Renal cortical epithelial cell (primary cell): ENCODE measurements around the gene ABL1. TPM values are rescaled to one million over a fixed set of nuclear protein-coding genes. Genes with fewer than 3 reads are reported as not detected.

Experiments
- DNase-seq: peaks from one replicate; pipeline ENCODE4 v3.0.0-alpha.2; 2011; ENCODE audit warnings: low read depth
- total RNA-seq: library from RNA; depleted of rRNA; stranded (reverse); fragments of >200 nt; gene quantifications from 2 replicates; pipeline ENCODE4 v1.2.3, GENCODE V29; 2014

The ABL1 gene
- total RNA-seq, 1 donor from 2014 or later = 94.1 TPM

- DNase-seq = no peak
Observed at GRCh38 chr9:130872093-130872492, 37.0 kb downstream of the ABL1 start.

GRCh38 chr9:130872508-130872907, 37.5 kb downstream of the ABL1 start:
- DNase-seq = no peak

- DNase-seq = no peak
Observed at GRCh38 chr9:130872912-130873503, 38.0 kb downstream of the ABL1 start.

GRCh38 chr9:130873966-130874365, 38.9 kb downstream of the ABL1 start:
- DNase-seq = no peak

- DNase-seq = no peak
Observed at GRCh38 chr9:130874783-130875182, 39.7 kb downstream of the ABL1 start.

- DNase-seq = no peak
Observed at GRCh38 chr9:130877300-130877699, 42.2 kb downstream of the ABL1 start.

GRCh38 chr9:130878295-130878694, 43.2 kb downstream of the ABL1 start:
- DNase-seq = no peak

- no peak for DNase-seq
Observed at GRCh38 chr9:130879863-130880411, 44.9 kb downstream of the ABL1 start.

- no peak for DNase-seq
Observed at GRCh38 chr9:130880599-130881220, 45.7 kb downstream of the ABL1 start.

- DNase-seq = no peak
Observed at GRCh38 chr9:130881516-130881915, 46.5 kb downstream of the ABL1 start.

GRCh38 chr9:130882696-130883225, 47.7 kb downstream of the ABL1 start:
- DNase-seq = no peak

- DNase-seq = no peak
Observed at GRCh38 chr9:130883479-130883878, 48.4 kb downstream of the ABL1 start.

- DNase-seq = no peak
Observed at GRCh38 chr9:130884111-130884531, 49.1 kb downstream of the ABL1 start.

- DNase-seq = no peak
Observed at GRCh38 chr9:130884542-130885483, 49.8 kb downstream of the ABL1 start.

GRCh38 chr9:130885484-130886375, 50.7 kb downstream of the ABL1 start:
- DNase-seq = no peak

- no peak for DNase-seq
Observed at GRCh38 chr9:130886981-130887380, 51.9 kb downstream of the ABL1 start.

GRCh38 chr9:130887494-130888144, 52.6 kb downstream of the ABL1 start:
- no peak for DNase-seq

- DNase-seq = no peak
Observed at GRCh38 chr9:130888146-130888885, 53.3 kb downstream of the ABL1 start.

GRCh38 chr9:130890124-130890523, 55.1 kb downstream of the ABL1 start:
- no peak for DNase-seq
